Esophagus squamous epithelium (tissue), 4 donors: ENCODE measurements around the gene SYCE3.

Source experiments
- POLR2A ChIP-seq, 4 donors: fragments of 450-650 bp; IDR thresholded peaks; one replicate each; pipeline ENCODE4 v1.6.1; 2017; ENCODE audit warnings: antibody characterized with exemption in 4 of 4, mild to moderate bottlenecking in 4 of 4, moderate library complexity in 3 of 4
- TF ChIP-seq, protein P1 (sequence below), 6 experiments: fragments of 450-650 bp in 4 of 6; fragments of 200-600 bp in 2 of 6; sonication (generic) in 2 of 6; IDR thresholded peaks; one replicate each; pipeline ENCODE4 v1.5.1; 2016 to 2019; ENCODE audit warnings: antibody characterized with exemption in 6 of 6, mild to moderate bottlenecking in 4 of 6, moderate library complexity in 4 of 6

DNA sequence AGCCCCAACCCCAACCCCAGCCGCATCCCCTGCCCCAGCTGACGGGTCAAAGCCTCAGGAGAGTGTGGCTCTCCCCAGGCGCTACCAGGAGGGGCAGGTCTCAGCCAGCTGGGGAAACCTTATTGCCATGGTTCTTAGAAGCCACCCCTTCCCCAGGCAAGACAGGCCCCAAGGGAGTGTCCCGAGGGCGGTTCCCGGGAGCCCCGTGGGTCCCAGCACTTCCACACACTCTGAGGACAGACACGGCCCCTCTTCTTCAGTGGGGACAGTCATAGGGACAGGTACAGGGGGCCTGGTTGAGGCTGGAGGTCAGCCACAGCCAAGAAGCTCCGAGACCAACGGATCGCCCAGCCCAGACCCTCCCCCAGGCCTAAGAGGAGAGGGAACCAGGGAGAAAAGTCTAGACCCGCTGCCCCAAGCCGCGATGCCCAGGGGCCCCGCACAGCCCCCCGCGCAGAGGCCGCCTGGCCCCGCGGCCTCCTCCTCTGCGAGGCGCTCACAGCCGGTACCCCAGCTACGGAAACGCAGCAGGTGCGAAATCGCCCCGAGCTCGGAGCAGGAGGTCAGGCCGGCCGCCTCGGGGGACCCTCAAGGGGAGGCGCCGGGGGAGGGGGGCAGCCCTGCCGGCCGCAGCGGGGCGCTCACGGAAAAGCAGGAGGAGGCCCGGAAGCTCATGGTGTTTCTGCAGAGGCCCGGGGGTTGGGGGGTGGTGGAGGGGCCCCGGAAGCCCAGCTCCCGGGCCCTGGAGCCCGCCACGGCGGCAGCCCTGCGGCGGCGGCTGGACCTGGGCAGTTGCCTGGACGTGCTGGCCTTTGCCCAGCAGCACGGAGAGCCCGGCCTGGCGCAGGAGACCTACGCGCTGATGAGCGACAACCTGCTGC is 14.4 kb downstream of the SYCE3 start:
- TF ChIP-seq, protein P1, sequence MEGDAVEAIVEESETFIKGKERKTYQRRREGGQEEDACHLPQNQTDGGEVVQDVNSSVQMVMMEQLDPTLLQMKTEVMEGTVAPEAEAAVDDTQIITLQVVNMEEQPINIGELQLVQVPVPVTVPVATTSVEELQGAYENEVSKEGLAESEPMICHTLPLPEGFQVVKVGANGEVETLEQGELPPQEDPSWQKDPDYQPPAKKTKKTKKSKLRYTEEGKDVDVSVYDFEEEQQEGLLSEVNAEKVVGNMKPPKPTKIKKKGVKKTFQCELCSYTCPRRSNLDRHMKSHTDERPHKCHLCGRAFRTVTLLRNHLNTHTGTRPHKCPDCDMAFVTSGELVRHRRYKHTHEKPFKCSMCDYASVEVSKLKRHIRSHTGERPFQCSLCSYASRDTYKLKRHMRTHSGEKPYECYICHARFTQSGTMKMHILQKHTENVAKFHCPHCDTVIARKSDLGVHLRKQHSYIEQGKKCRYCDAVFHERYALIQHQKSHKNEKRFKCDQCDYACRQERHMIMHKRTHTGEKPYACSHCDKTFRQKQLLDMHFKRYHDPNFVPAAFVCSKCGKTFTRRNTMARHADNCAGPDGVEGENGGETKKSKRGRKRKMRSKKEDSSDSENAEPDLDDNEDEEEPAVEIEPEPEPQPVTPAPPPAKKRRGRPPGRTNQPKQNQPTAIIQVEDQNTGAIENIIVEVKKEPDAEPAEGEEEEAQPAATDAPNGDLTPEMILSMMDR (IDR thresholded peaks at IDR 0.05), result no peak
- peak in 1 of 4 donors; percentile 23 for TF ChIP-seq POLR2A (IDR thresholded peaks at IDR 0.05)
